GM21723 (cell line): ENCODE measurements around the gene BCL2L13.
"Not testable (repeated sequence)": the region's sequence is repeated elsewhere in the genome, so short reads cannot be mapped to it uniquely, and the experiment has no call there.

Experiments
- ATAC-seq: cut with Tn5 transposase; IDR thresholded peaks from one replicate; pipeline ENCODE4 v1.9.1; 2021; ENCODE audit warnings: mild to moderate bottlenecking, moderate library complexity; ENCODE audit not compliant: unreplicated experiment

The BCL2L13 gene

GRCh38 chr22:17753401-17753989, 114.9 kb downstream of the BCL2L13 start:
- ATAC-seq: no peak

GRCh38 chr22:17754233-17754925, 115.8 kb downstream of the BCL2L13 start:
- no peak for ATAC-seq

GRCh38 chr22:17761138-17761488, 122.6 kb downstream of the BCL2L13 start:
- ATAC-seq: no peak

- ATAC-seq: not testable (repeated sequence)
Observed at GRCh38 chr22:17763442-17763841, 124.9 kb downstream of the BCL2L13 start.

- ATAC-seq: no peak
Observed at GRCh38 chr22:17764036-17764435, 125.5 kb downstream of the BCL2L13 start.

GRCh38 chr22:17764852-17765251, 126.3 kb downstream of the BCL2L13 start:
- ATAC-seq: not testable (repeated sequence)

GRCh38 chr22:17767233-17768065, 128.9 kb downstream of the BCL2L13 start:
- ATAC-seq: peak; percentile 60

DNA sequence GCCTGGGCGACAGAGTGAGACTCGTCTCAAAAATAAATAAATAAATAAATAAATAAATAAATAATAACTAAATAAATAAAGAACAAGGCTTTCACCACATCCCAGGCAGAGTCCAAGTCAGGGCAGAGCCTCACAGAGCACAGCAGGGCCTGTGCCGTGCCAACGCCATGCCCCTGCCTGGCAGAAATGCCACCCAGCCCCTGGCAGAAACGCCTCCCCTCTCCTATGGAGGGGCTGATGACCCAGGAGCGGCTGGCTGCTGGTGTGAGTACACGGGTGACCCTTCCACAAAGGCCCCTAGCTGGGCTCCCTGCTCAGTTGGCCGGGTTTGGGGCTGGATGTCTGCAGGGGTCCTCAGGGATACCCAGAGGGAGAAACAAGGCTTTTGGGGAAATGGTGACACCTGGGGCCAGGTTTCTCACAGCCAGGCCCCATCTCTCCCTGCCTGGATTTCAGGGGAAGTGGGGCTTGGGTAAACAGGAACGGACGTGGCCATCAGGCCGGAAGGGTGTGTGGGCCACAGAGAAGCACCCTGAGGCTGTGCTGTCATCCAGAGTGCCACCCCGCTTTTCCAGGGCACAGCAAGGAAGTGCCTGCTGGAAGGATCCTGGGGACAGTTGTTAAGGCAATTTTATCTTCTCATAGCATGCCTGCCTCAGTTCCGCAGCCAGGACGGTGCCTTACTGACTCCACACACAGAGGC, 130.6 kb downstream of the BCL2L13 start:
- ATAC-seq: no peak

DNA sequence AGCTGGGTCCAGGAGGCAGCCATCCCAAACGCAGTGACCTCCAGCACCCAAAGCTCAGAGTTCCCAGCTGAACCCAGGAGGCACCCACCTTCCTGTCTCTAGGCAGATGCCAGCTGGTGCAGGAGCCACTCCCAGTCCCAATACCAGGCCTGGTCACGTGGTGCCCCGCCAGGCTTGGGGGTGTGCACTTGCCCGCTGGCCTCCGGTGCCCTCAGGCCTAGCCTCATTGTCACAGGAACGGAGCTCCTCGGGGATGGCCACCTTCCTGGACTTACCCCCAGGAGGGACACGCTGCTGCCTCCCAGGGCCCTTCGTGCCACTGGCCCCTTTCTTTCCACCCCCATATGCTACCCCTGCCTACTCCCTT, 131.1 kb downstream of the BCL2L13 start:
- no peak for ATAC-seq

DNA sequence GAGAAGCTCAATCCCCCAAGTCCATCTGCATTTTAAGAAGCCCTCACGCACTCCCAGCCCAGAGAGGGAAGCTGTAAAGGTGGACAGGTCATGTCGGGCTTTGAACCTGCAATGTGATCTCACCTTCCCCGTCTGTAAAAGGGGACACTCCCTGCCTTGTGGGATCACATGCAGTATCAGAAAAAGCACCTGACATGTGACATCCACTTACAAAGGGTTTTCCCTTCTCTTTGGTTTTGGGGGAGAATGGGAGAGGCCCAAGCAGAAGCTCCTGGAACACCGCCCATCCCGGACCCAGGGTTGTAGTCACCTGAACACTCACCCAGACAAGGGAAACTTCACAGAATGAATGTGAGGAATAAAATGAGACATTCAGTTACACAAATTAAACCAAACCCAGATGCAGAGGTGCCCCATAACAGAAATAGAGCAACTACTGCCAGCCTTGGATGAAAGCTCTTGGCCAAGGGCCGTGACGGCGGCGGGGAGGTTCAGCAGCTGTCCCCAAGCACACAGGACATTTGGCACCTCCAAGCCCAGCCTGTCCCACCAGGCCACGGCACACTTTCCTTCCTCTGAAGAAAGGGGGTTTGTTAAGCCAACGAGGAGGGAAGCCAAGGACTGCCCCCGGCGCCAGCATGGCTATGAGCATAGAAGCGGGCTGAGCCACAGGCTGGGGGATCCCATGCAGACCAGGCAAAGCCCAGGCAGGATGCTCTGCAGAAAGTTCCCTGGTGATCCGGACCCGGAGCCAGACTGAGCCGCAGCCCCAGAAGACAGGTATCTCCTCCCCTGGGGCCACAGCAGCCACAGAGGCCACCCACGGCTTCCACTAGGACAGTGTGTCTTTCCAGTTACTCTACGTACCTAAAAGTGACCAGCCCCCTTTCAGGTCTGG, 131.9 kb downstream of the BCL2L13 start:
- ATAC-seq: no peak

DNA sequence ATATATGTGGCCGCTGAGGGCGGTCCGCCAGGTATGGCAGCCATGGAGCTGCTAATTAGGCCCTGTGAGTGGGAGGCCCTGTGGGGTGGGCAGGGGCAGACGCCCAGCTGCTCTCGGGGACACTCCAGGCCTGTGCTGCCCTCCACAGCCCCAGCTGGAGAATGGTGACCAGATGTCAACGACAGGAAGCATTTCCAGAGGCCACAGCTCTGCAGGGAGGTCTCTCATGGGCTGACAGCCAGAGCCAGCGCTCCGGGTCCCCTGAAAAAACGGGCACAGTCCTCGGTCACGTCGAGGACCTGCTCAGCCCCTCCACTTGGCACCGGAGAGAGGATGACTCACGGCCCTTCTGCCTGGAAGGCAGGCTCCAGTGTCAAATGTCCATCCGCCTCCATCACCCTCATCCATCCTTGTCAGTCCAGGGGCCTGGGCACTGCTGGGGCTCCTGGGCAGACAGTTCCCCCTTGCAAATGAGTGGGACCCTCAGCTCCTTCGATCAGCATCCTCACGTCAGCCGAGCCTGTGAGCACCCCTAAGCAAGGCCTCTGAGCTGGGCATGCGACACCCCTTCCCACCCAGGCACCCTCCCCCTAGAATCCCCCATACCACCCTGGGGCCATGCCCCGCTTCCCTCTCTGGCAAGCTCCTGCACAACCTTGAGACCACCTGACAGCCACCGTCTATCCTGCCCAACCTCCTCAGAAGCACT, 133.8 kb downstream of the BCL2L13 start:
- ATAC-seq: no peak

- no peak for ATAC-seq
Observed at GRCh38 chr22:17772958-17773605, 134.5 kb downstream of the BCL2L13 start.

- no peak for ATAC-seq
Observed at GRCh38 chr22:17773606-17774205, 135.1 kb downstream of the BCL2L13 start.

DNA sequence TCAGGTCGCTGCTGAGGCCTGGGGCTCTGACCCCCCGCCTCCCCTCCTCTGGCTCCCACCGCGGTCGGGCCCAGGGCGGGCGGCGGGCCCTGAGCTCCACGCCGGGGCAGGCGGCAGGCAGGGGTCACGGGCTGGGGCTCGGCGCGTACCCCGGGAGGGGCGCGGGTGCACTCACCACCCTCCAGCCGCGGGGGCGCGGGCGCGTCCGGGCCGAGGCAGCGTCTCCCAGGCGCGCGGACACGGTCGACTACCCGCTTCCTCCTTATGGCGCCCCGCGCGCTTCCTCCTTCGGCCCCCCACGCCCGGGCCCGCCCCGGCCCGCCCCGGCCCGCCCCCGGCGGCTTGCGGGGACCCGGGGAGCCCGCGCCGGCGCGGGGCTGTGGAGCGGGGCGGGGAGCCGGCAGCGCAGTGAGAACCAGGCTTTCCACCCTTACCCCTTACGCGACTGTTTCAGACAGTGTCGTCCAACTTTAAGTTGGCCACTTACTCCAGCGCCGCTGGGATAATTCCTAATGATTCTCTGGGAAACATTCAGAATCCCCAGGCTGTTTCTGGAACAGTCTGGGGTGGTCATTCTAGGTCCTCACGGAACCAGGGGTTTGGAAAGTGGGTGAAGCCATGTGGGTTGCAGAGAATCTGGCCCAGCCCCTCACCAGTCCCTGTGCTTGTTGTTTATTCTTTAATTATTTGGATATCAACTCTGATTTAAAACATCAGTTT, 135.8 kb downstream of the BCL2L13 start, which contains the start of gene BID:
Gene BID, minus strand, starts transcription at position 264 of the 720 bp plus-strand sequence. CDS start 24,353 bp downstream, outside the sequence.
- ATAC-seq: peak; percentile 32

DNA sequence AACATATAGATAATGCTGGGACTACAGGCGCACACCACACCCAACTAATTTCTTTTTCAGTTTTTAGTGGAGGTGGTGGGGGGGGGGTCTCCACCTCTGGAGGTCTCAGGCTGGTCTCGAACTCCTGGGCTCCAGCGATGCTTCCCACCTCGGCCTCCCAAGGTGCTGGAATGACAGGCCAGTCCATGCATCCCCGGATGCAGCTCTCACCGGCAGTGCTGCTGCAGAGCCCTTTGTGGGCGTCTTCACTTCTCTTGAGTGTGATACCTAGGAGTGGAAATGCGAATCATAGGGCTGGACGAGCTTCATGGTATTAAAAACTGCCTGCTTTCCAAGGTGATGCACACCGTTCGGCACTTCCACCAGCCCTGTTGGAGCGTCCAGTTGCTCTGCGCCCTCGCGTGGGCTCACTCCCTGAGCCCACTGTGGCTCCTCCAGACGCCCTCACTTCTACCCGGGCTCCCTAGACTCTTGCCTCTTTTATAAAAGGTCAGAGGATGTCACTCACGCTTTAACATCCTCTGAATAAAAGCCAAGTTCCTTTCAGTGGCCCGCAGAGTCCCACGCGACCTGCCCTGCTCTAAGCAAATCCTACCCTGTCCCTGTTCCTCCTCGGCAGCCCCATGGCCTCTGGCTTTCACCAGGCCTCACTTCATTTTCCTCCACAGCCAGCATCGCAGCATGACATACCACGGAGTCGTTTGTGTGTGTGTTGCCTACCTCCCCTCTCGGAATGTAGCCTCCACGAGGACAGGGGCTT, 136.5 kb downstream of the BCL2L13 start:
- ATAC-seq: no peak

- ATAC-seq: no peak
Observed at GRCh38 chr22:17775781-17776465, 137.4 kb downstream of the BCL2L13 start.
